HEK293 (cell line): ENCODE measurements around the gene TTC16.

Experiments used
- CTCF ChIA-PET: fragments of 350-600 bp; formaldehyde crosslinking; extraction: SDS; loops from one replicate; lab custom pipeline; 2021; ENCODE audit warnings: antibody characterized with exemption; lab: Yijun Ruan, JAX
- POLR2A ChIA-PET: fragments of 300-600 bp; formaldehyde crosslinking; extraction: SDS; loops from one replicate; lab custom pipeline; 2020; ENCODE audit warnings: antibody characterized with exemption, inconsistent platforms; lab: Yijun Ruan, JAX
- H3K27ac ChIP-seq: fragments of 200-500 bp; sonication (Bioruptor generic); 2 replicates; pipeline ENCODE4 v1.5.1; 2014; ENCODE audit warnings: low read depth, low read length, control low read depth, inconsistent platforms; ENCODE audit errors: extremely low read depth
- H3K36me3 ChIP-seq, 2 experiments: fragments of 200-500 bp in 1 of 2; sonication (Bioruptor generic) in 1 of 2; 1 replicate in 1 of 2; 2 replicates in 1 of 2; pipeline ENCODE4 v1.5.1; 2014 to 2017; ENCODE audit warnings: inconsistent platforms in 2 of 2, low read length in 2 of 2; ENCODE audit not compliant: control insufficient read depth in 2 of 2, insufficient read depth in 1 of 2
- H3K4me1 ChIP-seq: fragments of 200-500 bp; sonication (Bioruptor generic); 2 replicates; pipeline ENCODE4 v1.5.1; 2014; ENCODE audit warnings: mild to moderate bottlenecking, low read length, inconsistent platforms; ENCODE audit not compliant: control insufficient read depth, insufficient read depth
- H3K4me3 ChIP-seq: 2 replicates; pipeline ENCODE4 v1.5.1; 2011; ENCODE audit warnings: low read depth, mild to moderate bottlenecking, control low read depth, low read length, moderate library complexity
- H3K9me3 ChIP-seq: fragments of 200-500 bp; sonication (Bioruptor generic); 2 replicates; pipeline ENCODE4 v1.5.1; 2014; ENCODE audit warnings: low read depth, low read length, inconsistent platforms; ENCODE audit not compliant: control insufficient read depth, insufficient read depth
- GFI1B ChIP-seq: fragments of 450-650 bp; formaldehyde crosslinking; IDR thresholded peaks from 2 replicates; pipeline ENCODE4 v1.5.1; 2016; ENCODE audit warnings: missing biosample characterization, missing genetic modification characterization
- GLI2 ChIP-seq: fragments of 450-650 bp; formaldehyde crosslinking; IDR thresholded peaks from 2 replicates; pipeline ENCODE4; 2017; ENCODE audit warnings: missing biosample characterization, missing genetic modification characterization, low read depth, borderline replicate concordance
- GLIS1 ChIP-seq: fragments of 450-650 bp; formaldehyde crosslinking; IDR thresholded peaks from 2 replicates; pipeline ENCODE4 v1.5.1; 2016; ENCODE audit warnings: missing biosample characterization, missing genetic modification characterization
- OVOL3 ChIP-seq: fragments of 450-650 bp; formaldehyde crosslinking; IDR thresholded peaks from 2 replicates; pipeline ENCODE4 v1.5.1; 2016; ENCODE audit warnings: missing biosample characterization, missing genetic modification characterization
- PRDM6 ChIP-seq: fragments of 450-650 bp; formaldehyde crosslinking; IDR thresholded peaks from 2 replicates; pipeline ENCODE4 v1.5.1; 2017; ENCODE audit warnings: missing biosample characterization, missing genetic modification characterization
- ZBTB20 ChIP-seq: fragments of 450-650 bp; formaldehyde crosslinking; IDR thresholded peaks from 2 replicates; pipeline ENCODE4 v1.5.1; 2016; ENCODE audit warnings: missing biosample characterization, missing genetic modification characterization
- ZBTB26 ChIP-seq: fragments of 450-650 bp; formaldehyde crosslinking; optimal IDR thresholded peaks from 2 replicates; pipeline ENCODE3; 2016; ENCODE audit warnings: missing biosample characterization, mild to moderate bottlenecking, missing genetic modification characterization
- ZBTB44 ChIP-seq: fragments of 450-650 bp; IDR thresholded peaks from 2 replicates; pipeline ENCODE4 v1.5.1; 2018; ENCODE audit warnings: missing biosample characterization, mild to moderate bottlenecking, missing genetic modification characterization
- ZFHX2 ChIP-seq: fragments of 450-650 bp; formaldehyde crosslinking; conservative IDR thresholded peaks from 2 replicates; pipeline ENCODE4 v1.5.1; 2016; ENCODE audit warnings: missing biosample characterization, missing genetic modification characterization
- ZNF157 ChIP-seq: fragments of 450-650 bp; formaldehyde crosslinking; IDR thresholded peaks from 2 replicates; pipeline ENCODE4 v1.5.1; 2016; ENCODE audit warnings: missing biosample characterization, missing genetic modification characterization
- ZNF169 ChIP-seq: fragments of 450-650 bp; formaldehyde crosslinking; IDR thresholded peaks from 2 replicates; pipeline ENCODE4 v1.5.1; 2016; ENCODE audit warnings: missing biosample characterization, missing genetic modification characterization
- ZNF433 ChIP-seq: fragments of 450-650 bp; formaldehyde crosslinking; IDR thresholded peaks from 2 replicates; pipeline ENCODE4 v1.5.1; 2016; ENCODE audit warnings: missing biosample characterization, missing genetic modification characterization, low read depth
- ZNF48 ChIP-seq: fragments of 450-650 bp; formaldehyde crosslinking; IDR thresholded peaks from 2 replicates; pipeline ENCODE4 v1.5.1; 2016; ENCODE audit warnings: missing biosample characterization, missing genetic modification characterization
- ZNF521 ChIP-seq: fragments of 450-650 bp; formaldehyde crosslinking; IDR thresholded peaks from 2 replicates; pipeline ENCODE4 v1.5.1; 2017; ENCODE audit warnings: missing biosample characterization, mild to moderate bottlenecking, missing genetic modification characterization
- ZNF571 ChIP-seq: fragments of 450-650 bp; formaldehyde crosslinking; IDR thresholded peaks from 2 replicates; pipeline ENCODE4 v1.5.0; 2017; ENCODE audit warnings: missing biosample characterization, missing genetic modification characterization
- ZNF600 ChIP-seq: fragments of 450-650 bp; formaldehyde crosslinking; IDR thresholded peaks from 2 replicates; pipeline ENCODE4 v1.5.1; 2016; ENCODE audit warnings: missing biosample characterization, missing genetic modification characterization
- ZNF610 ChIP-seq: fragments of 450-650 bp; formaldehyde crosslinking; IDR thresholded peaks from 2 replicates; pipeline ENCODE4 v1.5.1; 2016; ENCODE audit warnings: missing biosample characterization, missing genetic modification characterization, borderline replicate concordance
- ZNF621 ChIP-seq: fragments of 450-650 bp; formaldehyde crosslinking; IDR thresholded peaks from 2 replicates; pipeline ENCODE4 v1.5.1; 2017; ENCODE audit warnings: missing biosample characterization, missing genetic modification characterization
- ZNF645 ChIP-seq: fragments of 450-650 bp; formaldehyde crosslinking; IDR thresholded peaks from 2 replicates; pipeline ENCODE4; 2016; ENCODE audit warnings: missing biosample characterization, missing genetic modification characterization
- ZNF777 ChIP-seq: fragments of 450-650 bp; formaldehyde crosslinking; IDR thresholded peaks from 2 replicates; pipeline ENCODE4 v1.5.1; 2017; ENCODE audit warnings: missing biosample characterization, missing genetic modification characterization, borderline replicate concordance
- ZXDB ChIP-seq: fragments of 450-650 bp; formaldehyde crosslinking; IDR thresholded peaks from 2 replicates; pipeline ENCODE4 v1.5.1; 2016; ENCODE audit warnings: missing biosample characterization, missing genetic modification characterization
- TF ChIP-seq, protein P1 (sequence below): fragments of 450-650 bp; formaldehyde crosslinking; IDR thresholded peaks from 2 replicates; pipeline ENCODE4 v1.5.1; 2016; ENCODE audit warnings: missing biosample characterization, missing genetic modification characterization
- TF ChIP-seq, protein P2 (sequence below): fragments of 450-650 bp; formaldehyde crosslinking; IDR thresholded peaks from 2 replicates; pipeline ENCODE4 v1.5.1; 2016; ENCODE audit warnings: missing biosample characterization, missing genetic modification characterization

The TTC16 gene

DNA sequence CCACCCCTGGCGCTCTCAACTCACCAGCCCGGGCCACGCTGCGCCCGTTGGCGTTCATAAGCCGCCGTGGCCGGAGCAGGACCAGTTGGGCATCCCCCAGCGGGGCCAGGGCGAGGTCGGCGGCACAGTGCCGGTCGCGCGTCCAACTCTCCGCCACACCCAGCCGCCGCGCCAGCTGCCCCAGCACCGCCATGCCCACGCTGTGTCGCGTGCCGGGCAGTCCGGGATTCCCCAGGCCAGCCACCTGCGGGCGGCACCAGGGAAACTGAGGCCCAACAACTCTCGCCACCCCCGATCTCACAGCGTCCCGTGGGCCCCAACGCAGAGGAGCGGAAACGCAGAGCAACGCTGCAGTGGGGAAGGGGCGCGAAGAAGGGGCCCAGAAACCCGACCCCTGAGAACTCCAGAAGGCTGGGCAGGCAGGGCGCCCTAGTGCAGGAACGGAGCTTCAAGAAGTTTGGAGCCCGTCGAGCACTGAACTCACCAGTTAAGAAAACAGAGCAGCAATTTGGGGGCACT, 869 bp upstream of the TTC16 start (continued):
- TF ChIP-seq, protein P1, sequence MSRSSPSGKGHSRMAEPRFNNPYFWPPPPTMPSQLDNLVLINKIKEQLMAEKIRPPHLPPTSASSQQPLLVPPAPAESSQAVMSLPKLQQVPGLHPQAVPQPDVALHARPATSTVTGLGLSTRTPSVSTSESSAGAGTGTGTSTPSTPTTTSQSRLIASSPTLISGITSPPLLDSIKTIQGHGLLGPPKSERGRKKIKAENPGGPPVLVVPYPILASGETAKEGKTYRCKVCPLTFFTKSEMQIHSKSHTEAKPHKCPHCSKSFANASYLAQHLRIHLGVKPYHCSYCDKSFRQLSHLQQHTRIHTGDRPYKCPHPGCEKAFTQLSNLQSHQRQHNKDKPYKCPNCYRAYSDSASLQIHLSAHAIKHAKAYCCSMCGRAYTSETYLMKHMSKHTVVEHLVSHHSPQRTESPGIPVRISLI (tag by site-specific recombination): no peak
- TF ChIP-seq ZNF157 (tag by site-specific recombination): no peak
- 0 out of 2 replicates have a peak, but pooled peaks have one; percentile 8 for TF ChIP-seq ZNF600 (tag by site-specific recombination)
- no peak for TF ChIP-seq ZNF621 (tag by site-specific recombination)
- no peak for TF ChIP-seq GLIS1 (tag by site-specific recombination)
- TF ChIP-seq ZNF521 (tag by site-specific recombination): no peak
- TF ChIP-seq PRDM6 (tag by site-specific recombination): no peak
- no peak for TF ChIP-seq ZNF571 (tag by site-specific recombination)
- TF ChIP-seq OVOL3: no peak
- TF ChIP-seq, protein P2, sequence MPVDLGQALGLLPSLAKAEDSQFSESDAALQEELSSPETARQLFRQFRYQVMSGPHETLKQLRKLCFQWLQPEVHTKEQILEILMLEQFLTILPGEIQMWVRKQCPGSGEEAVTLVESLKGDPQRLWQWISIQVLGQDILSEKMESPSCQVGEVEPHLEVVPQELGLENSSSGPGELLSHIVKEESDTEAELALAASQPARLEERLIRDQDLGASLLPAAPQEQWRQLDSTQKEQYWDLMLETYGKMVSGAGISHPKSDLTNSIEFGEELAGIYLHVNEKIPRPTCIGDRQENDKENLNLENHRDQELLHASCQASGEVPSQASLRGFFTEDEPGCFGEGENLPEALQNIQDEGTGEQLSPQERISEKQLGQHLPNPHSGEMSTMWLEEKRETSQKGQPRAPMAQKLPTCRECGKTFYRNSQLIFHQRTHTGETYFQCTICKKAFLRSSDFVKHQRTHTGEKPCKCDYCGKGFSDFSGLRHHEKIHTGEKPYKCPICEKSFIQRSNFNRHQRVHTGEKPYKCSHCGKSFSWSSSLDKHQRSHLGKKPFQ (tag by site-specific recombination): no peak
- TF ChIP-seq ZNF610: no peak
- peak; percentile 47 for TF ChIP-seq ZFHX2 (tag by site-specific recombination)
- no peak for TF ChIP-seq ZNF433 (tag by site-specific recombination)
- no peak for TF ChIP-seq ZNF169 (tag by site-specific recombination)
- peak; percentile 34 for TF ChIP-seq ZBTB26 (tag by site-specific recombination)
- no peak for TF ChIP-seq ZBTB20
- no peak for TF ChIP-seq ZNF48 (tag by site-specific recombination)
- TF ChIP-seq ZNF777 (tag by site-specific recombination): peak; percentile 57; the same call in 1 of the 2 replicates
- TF ChIP-seq GFI1B (tag by site-specific recombination): no peak
- TF ChIP-seq ZBTB44 (tag by site-specific recombination): no peak
- TF ChIP-seq GLI2 (tag by site-specific recombination): no peak

GRCh38 chr9:127716412-127716811, 533 bp downstream of the TTC16 start:
- H3K4me3 ChIP-seq: no peak overlapping the region
- POLR2A ChIA-PET: interaction anchor here (1.3 to 2.7 kb wide), 3 partner anchors 10 to 109 kb away, joined by 3 to 9 read pairs (median 8); partner anchors contain the start of genes CFAP157 and TOR2A

More at GRCh38 chr9:127716412-127716811, 533 bp downstream of the TTC16 start:
- H3K4me1 ChIP-seq: no peaks in the 10 kb centered on the region
- TF ChIP-seq ZXDB: no peak
- TF ChIP-seq ZNF645: no peak
- no peak for TF ChIP-seq ZBTB26 (tag by site-specific recombination)
- no peaks in the 10 kb centered on the region for H3K36me3 ChIP-seq
- CTCF ChIA-PET: interaction anchor here (0.6 to 1.2 kb wide), 6 partner anchors 18 to 318 kb away, joined by 3 to 10 read pairs (median 4); partner anchors contain the start of gene TOR2A
- no peak overlapping the region for H3K27ac ChIP-seq
- no peaks in the 10 kb centered on the region for H3K9me3 ChIP-seq
